Neural cell (in vitro differentiated cells): ENCODE data around the gene GRM6. TPM values are rescaled to one million over a fixed set of nuclear protein-coding genes. Genes with fewer than 3 reads are reported as not detected.

Experiments
- H2AFZ ChIP-seq: fragments of 200-600, 300-800 bp; sonication (generic), shearing (Covaris generic); 2 replicates; pipeline ENCODE4 v1.6.0; 2014; ENCODE audit warnings: low read depth, mild to moderate bottlenecking, antibody characterized with exemption, low read length, moderate library complexity
- H3F3A ChIP-seq: fragments of 200-600 bp; shearing (Covaris generic); 2 replicates; pipeline ENCODE4 v1.6.1; 2016; ENCODE audit warnings: mild to moderate bottlenecking, moderate library complexity, mixed read lengths, antibody characterized with exemption, low read length; ENCODE audit not compliant: insufficient read depth, poor library complexity, severe bottlenecking
- H3K27ac ChIP-seq: fragments of 200-600, 300-800 bp; sonication (generic), shearing (Covaris generic); 2 replicates; pipeline ENCODE4 v1.5.1; 2014; ENCODE audit warnings: mild to moderate bottlenecking, low read length, moderate library complexity
- H3K27me3 ChIP-seq: fragments of 300-800, 200-600 bp; sonication (generic), shearing (Covaris generic); 2 replicates; pipeline ENCODE4 v1.6.0; 2014; ENCODE audit warnings: mild to moderate bottlenecking, low read depth, low read length, moderate library complexity; ENCODE audit not compliant: insufficient read depth
- H3K36me3 ChIP-seq: fragments of 300-800, 200-600 bp; sonication (generic), shearing (Covaris generic); 2 replicates; pipeline ENCODE4 v1.5.1; 2014; ENCODE audit warnings: mild to moderate bottlenecking, antibody characterized with exemption, low read length, moderate library complexity; ENCODE audit not compliant: insufficient read depth
- H3K4me2 ChIP-seq: fragments of 300-800, 200-600 bp; sonication (generic), shearing (Covaris generic); 2 replicates; pipeline ENCODE4 v1.6.0; 2014; ENCODE audit warnings: mild to moderate bottlenecking, low read length
- H3K4me3 ChIP-seq: fragments of 300-800, 200-600 bp; sonication (generic), shearing (Covaris generic); 2 replicates; pipeline ENCODE4 v1.5.1; 2014; ENCODE audit warnings: mild to moderate bottlenecking, low read length, moderate library complexity
- H3K79me2 ChIP-seq: fragments of 200-600 bp; shearing (Covaris generic); replicated peaks from 2 replicates; pipeline ENCODE4 v1.6.0; 2014; ENCODE audit warnings: mild to moderate bottlenecking, low read length, moderate library complexity; ENCODE audit not compliant: insufficient read depth
- H3K9ac ChIP-seq: fragments of 300-800, 200-600 bp; sonication (generic), shearing (Covaris generic); 2 replicates; pipeline ENCODE4 v1.6.1; 2016; ENCODE audit warnings: mild to moderate bottlenecking, low read length, mixed read lengths
- H3K9me2 ChIP-seq: fragments of 200-600 bp; shearing (Covaris generic); 2 replicates; pipeline ENCODE4 v1.6.1; 2016; ENCODE audit warnings: mild to moderate bottlenecking, low read length, mixed read lengths; ENCODE audit not compliant: insufficient read depth
- H3K9me3 ChIP-seq: fragments of 200-600, 300-800 bp; sonication (generic), shearing (Covaris generic); 2 replicates; pipeline ENCODE4 v1.6.1; 2016; ENCODE audit warnings: mild to moderate bottlenecking, mixed run types, low read length, moderate library complexity, mixed read lengths
- H4K20me1 ChIP-seq: fragments of 200-600 bp; shearing (Covaris generic); 2 replicates; pipeline ENCODE4 v1.6.1; 2016; ENCODE audit warnings: mild to moderate bottlenecking, mixed run types; ENCODE audit not compliant: insufficient read depth
- CTCF ChIP-seq: fragments of 450-650 bp; IDR thresholded peaks from 2 replicates; pipeline ENCODE4 v1.5.1; 2014; ENCODE audit warnings: antibody characterized with exemption, mild to moderate bottlenecking, moderate library complexity; ENCODE audit not compliant: poor library complexity, severe bottlenecking
- EP300 ChIP-seq: fragments of 450-650 bp; conservative IDR thresholded peaks from 2 replicates; pipeline ENCODE4 v1.6.1; 2014; ENCODE audit warnings: antibody characterized with exemption, mild to moderate bottlenecking, moderate library complexity; ENCODE audit not compliant: poor library complexity, severe bottlenecking
- EZH2 ChIP-seq: fragments of 200-600, 300-800 bp; shearing (Covaris generic), sonication (generic); IDR thresholded peaks from 2 replicates; pipeline ENCODE4 v1.6.1; 2014; ENCODE audit warnings: antibody characterized with exemption, low read length, borderline replicate concordance, mild to moderate bottlenecking; ENCODE audit not compliant: insufficient read depth, poor library complexity, severe bottlenecking
- MXI1 ChIP-seq: fragments of 450-650 bp; conservative IDR thresholded peaks from 2 replicates; pipeline ENCODE4 v1.6.1; 2014; ENCODE audit warnings: antibody characterized with exemption, mild to moderate bottlenecking; ENCODE audit not compliant: poor library complexity, severe bottlenecking
- POLR2AphosphoS5 ChIP-seq: IDR thresholded peaks from 2 replicates; pipeline ENCODE4 v1.6.1; 2012
- RAD21 ChIP-seq: fragments of 450-650 bp; conservative IDR thresholded peaks from 2 replicates; pipeline ENCODE4 v1.6.1; 2014; ENCODE audit warnings: antibody characterized with exemption, mild to moderate bottlenecking, moderate library complexity
- REST ChIP-seq: IDR thresholded peaks from 2 replicates; pipeline ENCODE4 v1.6.1; 2012; ENCODE audit warnings: borderline replicate concordance
- SMC3 ChIP-seq: fragments of 450-650 bp; conservative IDR thresholded peaks from 2 replicates; pipeline ENCODE4 v1.6.1; 2014; ENCODE audit warnings: antibody characterized with exemption, mild to moderate bottlenecking, moderate library complexity; ENCODE audit not compliant: poor library complexity
- TAF1 ChIP-seq: IDR thresholded peaks from 2 replicates; pipeline ENCODE4 v1.6.1; 2012; ENCODE audit warnings: low read depth
- polyA plus RNA-seq: library from polyadenylated mRNA; depleted of rRNA; stranded (reverse); fragments of >200 nt; gene quantifications from 2 replicates; pipeline ENCODE4 v1.2.3, GENCODE V29; 2014

GRM6 gene
- polyA plus RNA-seq, 1 donor from 2014 or later, result not detected

GRCh38 chr5:179033004-179033580 lies 38.0 kb upstream of the GRM6 start:
- Histone ChIP-seq H3K9me2 (no peaks in the 10 kb centered on the region), H3K27me3 (no peaks in the 10 kb centered on the region), H2AFZ (no peak overlapping the region), H4K20me1 (no peaks in the 10 kb centered on the region), H3K79me2 (no peaks in the 10 kb centered on the region), H3K9me3 (peaks cover 53% of the 10 kb centered on the region), H3K36me3 (peaks cover 51% of the 10 kb centered on the region), H3K9ac (no peak overlapping the region), H3F3A (no peaks in the 10 kb centered on the region), H3K4me3 (no peak overlapping the region), H3K4me2 (no peak overlapping the region), H3K27ac (no peak overlapping the region)
- no peak for TF ChIP-seq EZH2
- TF ChIP-seq REST, result no peak
- TF ChIP-seq MXI1, result no peak
- no peak for TF ChIP-seq RAD21
- TF ChIP-seq EP300, result no peak
- TF ChIP-seq TAF1, result no peak
- TF ChIP-seq POLR2AphosphoS5, result no peak
- no peak for TF ChIP-seq SMC3
- TF ChIP-seq CTCF, result no peak

GRCh38 chr5:179023528-179024189 lies 28.5 kb upstream of the GRM6 start, which contains the start of gene ZNF879:
Gene ZNF879 (plus strand): TSS chr5:179023804. CDS start chr5:179025005, 1,201 bp downstream.
- Histone ChIP-seq H3K79me2 (no peaks in the 10 kb centered on the region), H3K27me3 (no peaks in the 10 kb centered on the region), H3K9me3 (peaks cover 7% of the 10 kb centered on the region), H3K4me3 (peak within 1 kb of the TSS; percentile 70), H2AFZ (peak within 1 kb of the TSS; percentile 74), H4K20me1 (no peaks in the 10 kb centered on the region), H3K4me2 (peak within 1 kb of the TSS; percentile 84), H3K9ac (peak within 1 kb of the TSS; percentile 67), H3K27ac (peak within 1 kb of the TSS; percentile 20), H3K36me3 (peaks cover under 1% of the 10 kb centered on the region), H3F3A (no peaks in the 10 kb centered on the region), H3K9me2 (no peaks in the 10 kb centered on the region)
- no peak for TF ChIP-seq EP300
- no peak for TF ChIP-seq REST
- peak; percentile 34 for TF ChIP-seq TAF1
- peak; percentile 57 for TF ChIP-seq SMC3
- peak; percentile 86 for TF ChIP-seq POLR2AphosphoS5
- TF ChIP-seq RAD21, result peak; percentile 47
- peak; percentile 73 for TF ChIP-seq MXI1
- peak; percentile 26 for TF ChIP-seq CTCF
